Measurements from ENCODE around the gene CATSPER4.

The CATSPER4 gene

GRCh38 chr1:26164861-26165842 is 25.2 kb upstream of the CATSPER4 start:
- no peak for DNase-seq

GRCh38 chr1:26166719-26167281 is 23.6 kb upstream of the CATSPER4 start:
- DNase-seq = no peak

DNA sequence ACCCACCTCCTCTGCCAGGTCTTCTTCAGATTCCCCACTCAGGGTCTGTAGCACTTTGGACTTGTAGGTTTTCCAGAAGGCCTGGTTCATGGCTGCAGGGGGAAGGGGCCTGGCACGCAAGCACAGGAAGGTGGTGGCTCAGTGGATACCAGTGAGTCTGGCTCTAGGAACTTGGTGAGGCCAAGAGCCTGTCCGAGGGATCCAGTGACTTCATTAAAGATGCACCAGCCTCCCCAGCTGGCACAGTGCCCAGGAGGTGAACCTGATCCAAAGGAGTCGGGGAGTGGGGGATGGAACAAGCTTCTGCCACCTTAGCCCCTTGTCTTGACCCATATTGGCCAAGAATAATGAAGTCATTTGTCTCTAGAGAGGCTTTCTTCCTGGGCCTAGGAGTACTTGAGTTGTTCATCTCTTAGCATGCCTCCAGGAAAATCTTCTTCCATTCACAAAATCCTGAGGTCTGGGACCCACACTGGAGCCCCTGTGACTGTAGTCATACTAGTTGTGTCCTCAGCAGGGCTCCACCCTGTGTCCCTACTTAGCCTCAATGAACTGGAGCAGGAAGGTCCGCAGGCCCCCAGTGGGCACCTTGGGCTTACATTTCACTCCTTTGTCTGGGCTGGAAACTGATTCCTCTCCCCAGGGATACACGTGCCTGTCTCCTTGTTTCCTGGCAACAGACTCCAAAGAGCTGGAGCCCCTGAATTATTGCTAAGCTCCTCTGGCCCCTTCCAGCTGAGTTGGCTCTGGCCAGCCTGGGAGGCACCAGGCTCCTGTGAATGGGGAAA is 21.8 kb upstream of the CATSPER4 start, which contains the start of gene C1orf232:
Gene C1orf232 (minus strand): TSS at position 554 of the 788 bp plus-strand sequence. CDS start 464 bp downstream, at position 90.
- peak; percentile 65 for DNase-seq

DNA sequence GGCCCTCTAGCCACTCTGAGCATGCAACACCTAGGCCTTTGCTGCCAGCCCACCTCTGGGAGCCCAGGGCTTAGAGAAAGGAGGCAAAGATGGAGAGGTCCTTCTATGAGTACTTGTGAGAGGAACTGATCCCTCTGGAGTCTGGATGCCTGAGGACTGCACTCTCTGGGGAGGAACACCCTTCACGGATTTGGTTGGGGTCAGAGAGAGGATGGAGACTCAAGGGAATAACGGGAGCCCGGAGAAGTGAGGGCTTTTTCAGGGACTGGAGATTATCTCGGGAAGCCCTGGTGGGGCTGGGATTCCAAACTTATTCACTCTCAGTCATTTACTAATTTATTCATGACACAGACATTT is 21.2 kb upstream of the CATSPER4 start:
- no peak for DNase-seq

- peak; percentile 87 for DNase-seq
Measured at GRCh38 chr1:26169669-26170471, 20.5 kb upstream of the CATSPER4 start, which contains the start of gene ZNF593. Gene ZNF593 (plus strand): TSS chr1:26169908. CDS start chr1:26169984, 76 bp downstream.

DNA sequence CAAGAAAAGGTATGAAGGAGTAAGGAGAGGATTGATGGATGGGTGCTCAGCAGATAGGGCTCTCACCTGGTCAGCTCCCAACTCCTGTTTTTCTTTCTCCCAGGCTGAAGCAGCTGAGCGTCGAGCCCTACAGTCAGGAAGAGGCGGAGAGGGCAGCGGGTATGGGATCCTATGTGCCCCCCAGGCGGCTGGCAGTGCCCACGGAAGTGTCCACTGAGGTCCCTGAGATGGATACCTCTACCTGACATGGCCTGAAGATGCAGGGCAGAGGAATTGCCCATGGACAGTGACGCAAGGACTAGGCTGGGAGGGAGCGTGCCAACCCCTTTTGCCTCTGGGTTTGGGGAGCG is 20.0 kb upstream of the CATSPER4 start:
- no peak for DNase-seq

GRCh38 chr1:26171084-26172072 is 19.0 kb upstream of the CATSPER4 start, which contains the start of gene ZNF593OS:
Gene ZNF593OS (minus strand): TSS chr1:26171832. CDS start chr1:26171661, 171 bp downstream.
- DNase-seq = no peak

GRCh38 chr1:26175346-26175745 is 15.1 kb upstream of the CATSPER4 start:
- no peak for DNase-seq

DNA sequence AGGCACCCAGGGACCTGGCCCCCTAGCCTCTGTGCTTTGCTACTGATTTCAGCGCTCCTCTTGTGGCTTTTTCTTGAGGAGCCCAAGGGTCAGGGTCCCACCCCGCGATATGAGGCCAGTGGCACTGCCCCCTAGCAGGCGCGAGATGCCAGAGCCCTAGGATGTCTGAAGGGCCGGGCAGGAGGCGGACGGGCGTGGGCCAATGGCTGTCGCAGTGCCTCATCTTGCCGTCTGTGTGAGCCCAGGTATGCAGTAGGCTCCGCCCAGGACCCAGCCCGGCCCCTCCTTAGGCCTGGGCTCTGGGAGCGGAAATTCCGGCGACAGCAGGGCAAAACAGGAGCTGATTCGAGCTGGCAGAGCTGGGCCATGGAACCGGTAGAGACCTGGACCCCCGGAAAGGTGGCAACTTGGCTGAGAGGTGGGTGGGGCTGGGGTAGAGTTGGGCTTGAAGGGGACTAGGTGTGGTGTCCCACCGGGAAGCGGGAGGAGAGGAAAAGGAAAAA is 13.2 kb upstream of the CATSPER4 start, which contains the start of gene CNKSR1:
Gene CNKSR1 (plus strand): TSS at position 310 of the 503 bp plus-strand sequence. CDS start 57 bp downstream, at position 367.
- DNase-seq = peak; percentile 84

DNA sequence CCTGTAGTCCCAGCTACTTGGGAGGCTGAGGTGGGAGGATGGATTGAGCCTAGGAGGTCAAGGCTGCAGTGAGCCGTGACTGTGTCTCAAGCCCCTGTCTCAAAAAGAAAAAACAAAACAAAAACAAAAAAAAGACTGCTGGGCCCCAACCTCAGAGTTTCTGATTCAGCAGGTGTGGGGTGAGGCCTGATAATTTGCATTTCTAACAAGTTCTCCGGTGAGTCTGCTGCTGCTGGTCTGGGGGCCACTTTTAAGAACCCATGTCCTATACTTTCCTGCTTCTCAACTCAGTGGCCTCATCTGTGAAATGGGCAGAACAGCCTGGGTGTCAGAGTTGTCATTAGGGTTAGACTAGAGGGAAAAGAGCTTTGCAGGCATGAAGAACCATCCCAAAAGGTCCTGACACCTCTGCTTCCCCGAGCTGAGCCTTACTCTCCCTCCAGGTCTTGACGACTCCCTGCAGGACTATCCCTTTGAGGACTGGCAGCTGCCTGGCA is 10.3 kb upstream of the CATSPER4 start:
- DNase-seq = no peak

GRCh38 chr1:26181586-26182382 is 8.6 kb upstream of the CATSPER4 start:
- DNase-seq = no peak

GRCh38 chr1:26182383-26182696 is 8.1 kb upstream of the CATSPER4 start:
- DNase-seq = no peak

- DNase-seq = no peak
Measured at GRCh38 chr1:26184086-26184485, 6.3 kb upstream of the CATSPER4 start.

DNA sequence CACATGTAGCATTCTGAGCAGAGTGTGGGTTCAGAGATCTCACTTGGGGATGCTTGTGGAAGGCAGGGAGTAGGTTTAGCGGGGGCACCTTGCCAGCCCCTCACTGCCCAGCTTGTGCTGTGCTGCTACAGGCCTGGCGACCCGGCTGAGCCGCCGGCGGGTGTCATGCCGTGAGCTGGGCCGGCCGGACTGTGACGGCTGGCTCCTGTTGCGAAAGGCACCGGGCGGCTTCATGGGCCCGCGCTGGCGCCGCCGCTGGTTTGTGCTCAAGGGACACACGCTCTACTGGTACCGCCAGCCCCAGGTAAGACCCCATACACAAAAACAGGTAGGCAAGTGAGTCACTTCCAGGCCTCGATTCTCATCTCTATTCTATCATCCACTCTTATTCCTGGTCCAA is 5.5 kb upstream of the CATSPER4 start:
- DNase-seq = no peak

GRCh38 chr1:26187882-26188281 is 2.5 kb upstream of the CATSPER4 start:
- no peak for DNase-seq

- no peak for DNase-seq
Measured at GRCh38 chr1:26188477-26188876, 1.9 kb upstream of the CATSPER4 start.

GRCh38 chr1:26189331-26189730 is 1.1 kb upstream of the CATSPER4 start:
- no peak for DNase-seq

DNA sequence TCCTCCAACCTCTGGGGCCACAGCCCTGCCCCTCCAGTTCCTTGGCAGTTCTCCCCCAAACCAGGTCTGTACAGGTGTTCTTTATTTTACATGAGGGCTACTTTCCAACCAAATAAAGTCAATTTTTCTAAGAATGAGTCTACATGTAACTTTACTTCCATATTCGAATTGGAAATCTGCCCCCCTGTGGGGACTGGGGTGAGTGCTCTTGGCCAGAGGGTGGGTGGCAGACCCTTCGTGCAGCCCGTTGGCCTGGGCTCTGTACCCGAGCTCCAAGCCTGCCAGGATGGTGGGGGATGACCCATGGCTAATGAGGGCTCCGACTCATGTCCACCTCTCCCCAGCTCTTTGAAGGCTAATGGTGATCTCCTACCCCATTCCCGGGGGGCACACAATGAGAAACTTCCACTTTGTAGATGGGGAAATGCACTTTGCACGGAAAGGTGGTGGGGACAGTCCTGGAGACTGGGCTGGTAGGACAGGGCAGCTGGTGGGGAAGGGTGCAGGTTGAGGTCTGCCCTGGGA is 589 bp upstream of the CATSPER4 start:
- DNase-seq = no peak

DNA sequence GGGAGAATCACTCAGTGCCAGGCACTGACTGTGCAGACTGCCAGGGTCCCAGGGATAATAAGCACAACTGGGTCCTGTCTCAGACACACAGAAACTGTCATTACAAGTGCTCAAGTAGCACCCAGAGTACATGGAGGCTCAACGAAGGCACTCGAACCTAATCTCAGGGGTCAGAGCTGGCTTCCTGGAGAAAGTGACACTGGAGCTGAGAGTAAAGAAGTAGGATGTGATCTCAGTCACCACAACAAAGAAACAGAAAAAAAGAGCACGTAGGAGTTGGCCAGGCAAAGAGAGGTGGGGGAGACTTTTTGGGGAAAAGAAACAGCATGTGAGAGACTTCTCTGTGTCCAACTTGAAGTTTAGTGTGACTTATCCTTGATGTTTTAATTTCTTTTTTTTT is 1.3 kb downstream of the CATSPER4 start:
- DNase-seq = no peak

- no peak for DNase-seq
Measured at GRCh38 chr1:26195805-26196204, 5.4 kb downstream of the CATSPER4 start.

Data from DMS153 (cell line).